OCI-LY1 (cell line): ENCODE data around the gene MCOLN1.

Experiments
- H2AFZ ChIP-seq: fragments of 200-600 bp; sonication (generic), shearing (Covaris generic); 2 replicates; pipeline ENCODE4 v1.6.0; 2014; ENCODE audit warnings: antibody characterized with exemption, mild to moderate bottlenecking, low read length
- H3F3A ChIP-seq: fragments of 200-600 bp; sonication (generic), shearing (Covaris generic); 2 replicates; pipeline ENCODE4 v1.6.0; 2014; ENCODE audit warnings: mild to moderate bottlenecking, antibody characterized with exemption, low read length, moderate library complexity; ENCODE audit not compliant: insufficient read depth
- H3K27ac ChIP-seq: fragments of 200-600 bp; sonication (generic); 2 replicates; pipeline ENCODE4 v1.5.1; 2014; ENCODE audit warnings: low read length, mixed run types, mild to moderate bottlenecking, low read depth; ENCODE audit not compliant: poor library complexity, severe bottlenecking
- H3K27me3 ChIP-seq: fragments of 200-600 bp; sonication (generic); 2 replicates; pipeline ENCODE4 v1.6.0; 2014; ENCODE audit warnings: antibody characterized with exemption, mild to moderate bottlenecking, low read length, moderate library complexity; ENCODE audit not compliant: insufficient read depth
- H3K36me3 ChIP-seq: fragments of 200-600 bp; sonication (generic); 2 replicates; pipeline ENCODE4 v1.6.1; 2014; ENCODE audit warnings: mild to moderate bottlenecking, antibody characterized with exemption, low read length, moderate library complexity, mixed read lengths; ENCODE audit not compliant: insufficient read depth
- H3K4me1 ChIP-seq: fragments of 200-600 bp; sonication (generic); 2 replicates; pipeline ENCODE4 v1.5.1; 2014; ENCODE audit warnings: mild to moderate bottlenecking, low read length, moderate library complexity; ENCODE audit not compliant: insufficient read depth, severe bottlenecking
- H3K4me2 ChIP-seq: fragments of 200-600 bp; sonication (generic), shearing (Covaris generic); 2 replicates; pipeline ENCODE4 v1.6.1; 2014; ENCODE audit warnings: low read length
- H3K4me3 ChIP-seq: fragments of 200-600 bp; sonication (generic); 2 replicates; pipeline ENCODE4 v1.5.1; 2014; ENCODE audit warnings: low read length, low read depth, mild to moderate bottlenecking, mixed read lengths; ENCODE audit not compliant: poor library complexity, severe bottlenecking
- H3K79me2 ChIP-seq: fragments of 200-600 bp; shearing (Covaris generic); 2 replicates; pipeline ENCODE4 v1.6.1; 2016; ENCODE audit warnings: mixed run types, low read length, mixed read lengths; ENCODE audit not compliant: insufficient read depth
- H3K9ac ChIP-seq: fragments of 200-600 bp; sonication (generic), shearing (Covaris generic); 2 replicates; pipeline ENCODE4 v1.6.1; 2014; ENCODE audit warnings: mild to moderate bottlenecking, low read length, mixed read lengths
- H3K9me2 ChIP-seq: fragments of 200-600 bp; sonication (generic), shearing (Covaris generic); 2 replicates; pipeline ENCODE4 v1.6.1; 2014; ENCODE audit warnings: low read depth, mild to moderate bottlenecking, low read length, mixed read lengths
- H3K9me3 ChIP-seq: fragments of 200-600 bp; shearing (Covaris generic); 2 replicates; pipeline ENCODE4 v1.6.1; 2014; ENCODE audit warnings: low read length, mixed read lengths
- H4K20me1 ChIP-seq: fragments of 200-600 bp; sonication (generic), shearing (Covaris generic); 2 replicates; pipeline ENCODE4 v1.6.0; 2016; ENCODE audit warnings: mild to moderate bottlenecking, low read length; ENCODE audit not compliant: insufficient read depth
- CTCF ChIP-seq: fragments of 200-600 bp; sonication (generic), shearing (Covaris generic); IDR thresholded peaks from 2 replicates; pipeline ENCODE4 v1.5.1; 2017; ENCODE audit warnings: mild to moderate bottlenecking, antibody characterized with exemption, low read length, moderate library complexity, mixed read lengths
- EZH2 ChIP-seq: fragments of 200-600 bp; sonication (generic), shearing (Covaris generic); IDR thresholded peaks from 2 replicates; pipeline ENCODE4 v1.8.0; 2017; ENCODE audit warnings: borderline replicate concordance, mixed run types, mild to moderate bottlenecking, antibody characterized with exemption, low read length, moderate library complexity, mixed read lengths

MCOLN1 gene

GRCh38 chr19:7492558-7492957, 29.9 kb upstream of the MCOLN1 start:
- Histone ChIP-seq H3K4me1 (peaks cover 11% of the 10 kb centered on the region), H3K4me2 (no peak overlapping the region), H3K79me2 (no peaks in the 10 kb centered on the region), H2AFZ (no peak overlapping the region), H4K20me1 (no peaks in the 10 kb centered on the region), H3K9me3 (no peaks in the 10 kb centered on the region), H3K4me3 (no peak overlapping the region), H3F3A (no peaks in the 10 kb centered on the region), H3K36me3 (no peaks in the 10 kb centered on the region), H3K9me2 (no peaks in the 10 kb centered on the region), H3K27me3 (no peaks in the 10 kb centered on the region; the same call in 1 of the 2 replicates), H3K9ac (no peak overlapping the region), H3K27ac (no peak overlapping the region)
- no peak for TF ChIP-seq EZH2
- no peak for TF ChIP-seq CTCF

- H3K79me2 ChIP-seq = no peaks in the 10 kb centered on the region
- H3K9me2 ChIP-seq = no peaks in the 10 kb centered on the region
- peaks cover 2% of the 10 kb centered on the region for H3K4me1 ChIP-seq
- H3K4me2 ChIP-seq = no peak overlapping the region
- H2AFZ ChIP-seq = no peak overlapping the region
- no peak overlapping the region for H3K4me3 ChIP-seq
- no peaks in the 10 kb centered on the region for H3K36me3 ChIP-seq
- no peaks in the 10 kb centered on the region; the same call in 1 of the 2 replicates for H3K27me3 ChIP-seq
- no peak overlapping the region for H3K27ac ChIP-seq
- no peak overlapping the region for H3K9ac ChIP-seq
- no peaks in the 10 kb centered on the region for H4K20me1 ChIP-seq
- TF ChIP-seq CTCF (no peak), EZH2 (no peak)
- H3F3A ChIP-seq = no peaks in the 10 kb centered on the region
- H3K9me3 ChIP-seq = no peaks in the 10 kb centered on the region
These were observed 27.9 kb upstream of the MCOLN1 start for GRCh38 chr19:7494416-7495098.

DNA sequence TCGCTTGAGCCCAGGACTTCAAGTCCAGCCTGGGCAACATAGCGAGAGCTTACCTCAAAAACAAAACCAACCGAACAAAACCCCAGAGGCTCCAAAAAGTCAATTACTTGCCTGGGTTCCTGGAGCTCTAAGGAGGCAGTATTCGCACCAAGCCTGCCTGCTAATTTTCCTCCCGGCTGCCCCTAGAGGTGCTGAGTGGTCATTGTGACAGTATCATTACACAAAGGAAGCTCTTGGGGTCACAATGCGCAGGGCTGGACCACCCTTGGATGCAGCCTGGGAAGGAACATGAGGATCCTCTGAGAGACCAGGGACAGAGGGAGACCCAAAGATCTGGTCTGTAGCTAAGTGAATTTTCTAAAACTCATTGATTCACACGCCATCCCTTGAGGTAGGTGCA, 25.1 kb upstream of the MCOLN1 start:
- H3K9ac ChIP-seq = no peak overlapping the region
- no peak overlapping the region for H3K27ac ChIP-seq
- TF ChIP-seq CTCF (peak; percentile 52), EZH2 (no peak)
- H3K4me3 ChIP-seq = no peak overlapping the region
- H3K4me2 ChIP-seq = no peak overlapping the region
- H2AFZ ChIP-seq = no peak overlapping the region
- H3K27me3 ChIP-seq = no peaks in the 10 kb centered on the region; the same call in 1 of the 2 replicates
- H3K9me3 ChIP-seq = no peaks in the 10 kb centered on the region
- no peaks in the 10 kb centered on the region for H3K4me1 ChIP-seq
- no peaks in the 10 kb centered on the region for H3K79me2 ChIP-seq
- no peaks in the 10 kb centered on the region for H3K36me3 ChIP-seq
- no peaks in the 10 kb centered on the region for H3K9me2 ChIP-seq
- H3F3A ChIP-seq = no peaks in the 10 kb centered on the region
- H4K20me1 ChIP-seq = no peaks in the 10 kb centered on the region
